ENCODE results near the gene MSL1. TPM values are rescaled to one million over a fixed set of nuclear protein-coding genes. Genes with fewer than 3 reads are reported as not detected.

MSL1 gene
- total and polyA plus RNA-seq, 2 of the 4 experiments (the other 2 are of a cell fraction) = 28.3 to 48.4 TPM

- POLR2A ChIA-PET (ENCODE audit: unreplicated experiment) = interaction anchor here (0.8 kb wide), 1 partner anchor 51 kb away, joined by 4 read pairs; no protein-coding TSS in a partner anchor
- H4K8ac ChIP-seq (ENCODE audit: low read depth in 2 of 2, low read length in 2 of 2) = no peak overlapping the region
- WGBS, 2 experiments (ENCODE audit: extremely low coverage in 2 of 2, insufficient read length in 1 of 2) = no CpG with 5 or more reads among the region's 7 CpGs
- no peak overlapping the region for H3K56ac ChIP-seq (ENCODE audit: extremely low read depth, insufficient read depth, low read length)
- ATAC-seq (ENCODE audit: low read depth) = no peak
- H2BK120ac ChIP-seq (ENCODE audit: low read depth, low read length) = no peak overlapping the region
- H3K27ac ChIP-seq (ENCODE audit: insufficient read depth, low read length) = no peak overlapping the region
- CTCF ChIA-PET = interaction anchor here (0.6 to 0.9 kb wide), 2 partner anchors 11 to 40 kb away, joined by 3 to 7 read pairs; partner anchors contain the start of gene CASC3
- H3K14ac ChIP-seq (replicated peaks; ENCODE audit: low read depth, low read length) = no peak overlapping the region
- H2AK9ac ChIP-seq (replicated peaks; ENCODE audit: low read depth, low read length, poor library complexity) = no peak overlapping the region
- no peak overlapping the region for H2BK15ac ChIP-seq (ENCODE audit: low read depth, low read length)
- H3K79me1 ChIP-seq (ENCODE audit: low read depth in 1 of 2, low read length in 2 of 2) = peaks cover 39 to 65% of the 10 kb centered on the region in 2 experiments
- no peak overlapping the region for H2AFZ ChIP-seq (replicated peaks; ENCODE audit: low read length, poor library complexity)
- no peak for DNase-seq
- H3K27me3 ChIP-seq (ENCODE audit: control insufficient read depth, insufficient read depth, low read length) = no peaks in the 10 kb centered on the region
- peaks cover 16% of the 10 kb centered on the region for H4K20me1 ChIP-seq (ENCODE audit: insufficient read depth, low read length)
- BruUV-seq (replicated peaks) = no TSS peak
- H4K5ac ChIP-seq (ENCODE audit: low read depth, low read length) = no peak overlapping the region
- H3K9ac ChIP-seq (ENCODE audit: low read depth, low read length) = no peak overlapping the region
- H3K4me1 ChIP-seq (ENCODE audit: control insufficient read depth, insufficient read depth, low read length) = no peaks in the 10 kb centered on the region; the same call in 1 of the 2 replicates
- no peak overlapping the region for H4K91ac ChIP-seq (ENCODE audit: insufficient read depth, low read depth, low read length)
- no peak overlapping the region for H2AK5ac ChIP-seq (ENCODE audit: low read depth, low read length)
- no peak overlapping the region for H3K18ac ChIP-seq (ENCODE audit: low read depth, low read length)
- no peak overlapping the region for H3K4me3 ChIP-seq (ENCODE audit: insufficient read depth, low read depth, low read length)
- no peak overlapping the region for H2BK20ac ChIP-seq (ENCODE audit: low read depth, low read length)
- in situ Hi-C loops (cut with MboI; ENCODE audit: low sequenced_read_pairs) = no loop called here
- H3K9me3 ChIP-seq (ENCODE audit: control insufficient read depth, insufficient read depth, low read length) = no peaks in the 10 kb centered on the region
- H3K23ac ChIP-seq (ENCODE audit: low read depth, low read length) = no peak overlapping the region
- no peak overlapping the region for H3K4ac ChIP-seq (ENCODE audit: low read depth, low read length)
- H3K9me1 ChIP-seq (ENCODE audit: insufficient read depth, low read length) = peaks cover 8% of the 10 kb centered on the region
- H2BK5ac ChIP-seq (ENCODE audit: low read depth, low read length, poor library complexity, severe bottlenecking) = no peak overlapping the region
- TF ChIP-seq FOS (IDR thresholded peaks at IDR 0.05; ENCODE audit: low read depth, low read length) (no peak), SMC3 (IDR thresholded peaks at IDR 0.05; ENCODE audit: low read depth, low read length) (no peak), CEBPB (IDR thresholded peaks at IDR 0.05; ENCODE audit: low read depth, low read length) (no peak), CHD1 (IDR thresholded peaks at IDR 0.05; ENCODE audit: low read depth, low read length) (no peak), MAFK (IDR thresholded peaks at IDR 0.05; ENCODE audit: low read depth, low read length) (no peak), RAD21 (IDR thresholded peaks at IDR 0.05; ENCODE audit: low read length) (no peak), POLR2A (IDR thresholded peaks at IDR 0.05; ENCODE audit: low read depth, low read length) (no peak), RFX5 (IDR thresholded peaks at IDR 0.05; ENCODE audit: low read depth, low read length) (no peak), BHLHE40 (IDR thresholded peaks at IDR 0.05; ENCODE audit: low read depth, low read length) (no peak), RCOR1 (IDR thresholded peaks at IDR 0.05; ENCODE audit: insufficient replicate concordance, low read length) (no peak), MXI1 (IDR thresholded peaks at IDR 0.05; ENCODE audit: borderline replicate concordance, low read depth, low read length) (no peak)
- TF ChIP-seq, protein P1, sequence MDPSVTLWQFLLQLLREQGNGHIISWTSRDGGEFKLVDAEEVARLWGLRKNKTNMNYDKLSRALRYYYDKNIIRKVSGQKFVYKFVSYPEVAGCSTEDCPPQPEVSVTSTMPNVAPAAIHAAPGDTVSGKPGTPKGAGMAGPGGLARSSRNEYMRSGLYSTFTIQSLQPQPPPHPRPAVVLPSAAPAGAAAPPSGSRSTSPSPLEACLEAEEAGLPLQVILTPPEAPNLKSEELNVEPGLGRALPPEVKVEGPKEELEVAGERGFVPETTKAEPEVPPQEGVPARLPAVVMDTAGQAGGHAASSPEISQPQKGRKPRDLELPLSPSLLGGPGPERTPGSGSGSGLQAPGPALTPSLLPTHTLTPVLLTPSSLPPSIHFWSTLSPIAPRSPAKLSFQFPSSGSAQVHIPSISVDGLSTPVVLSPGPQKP (IDR thresholded peaks at IDR 0.05; ENCODE audit: borderline replicate concordance, low read depth, low read length) = no peak
- TF ChIP-seq, protein P2, sequence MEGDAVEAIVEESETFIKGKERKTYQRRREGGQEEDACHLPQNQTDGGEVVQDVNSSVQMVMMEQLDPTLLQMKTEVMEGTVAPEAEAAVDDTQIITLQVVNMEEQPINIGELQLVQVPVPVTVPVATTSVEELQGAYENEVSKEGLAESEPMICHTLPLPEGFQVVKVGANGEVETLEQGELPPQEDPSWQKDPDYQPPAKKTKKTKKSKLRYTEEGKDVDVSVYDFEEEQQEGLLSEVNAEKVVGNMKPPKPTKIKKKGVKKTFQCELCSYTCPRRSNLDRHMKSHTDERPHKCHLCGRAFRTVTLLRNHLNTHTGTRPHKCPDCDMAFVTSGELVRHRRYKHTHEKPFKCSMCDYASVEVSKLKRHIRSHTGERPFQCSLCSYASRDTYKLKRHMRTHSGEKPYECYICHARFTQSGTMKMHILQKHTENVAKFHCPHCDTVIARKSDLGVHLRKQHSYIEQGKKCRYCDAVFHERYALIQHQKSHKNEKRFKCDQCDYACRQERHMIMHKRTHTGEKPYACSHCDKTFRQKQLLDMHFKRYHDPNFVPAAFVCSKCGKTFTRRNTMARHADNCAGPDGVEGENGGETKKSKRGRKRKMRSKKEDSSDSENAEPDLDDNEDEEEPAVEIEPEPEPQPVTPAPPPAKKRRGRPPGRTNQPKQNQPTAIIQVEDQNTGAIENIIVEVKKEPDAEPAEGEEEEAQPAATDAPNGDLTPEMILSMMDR (conservative IDR thresholded peaks at IDR 0.05; ENCODE audit: low read depth, low read length) = no peak
- H3K4me2 ChIP-seq (ENCODE audit: low read depth, low read length) = no peak overlapping the region
- peaks cover 46% of the 10 kb centered on the region for H3K36me3 ChIP-seq (ENCODE audit: control insufficient read depth, insufficient read depth, low read length)
- dilution Hi-C loops (cut with HindIII; ENCODE audit: low sequenced_read_pairs, unreplicated experiment) = no loop called here
- intact Hi-C loops (cut with micrococcal nuclease) = no loop called here
These were observed 29.7 kb downstream of the MSL1 start for GRCh38 chr17:40151414-40151963.
